ENCODE results near the gene UBE3A.

Gene UBE3A

GRCh38 chr15:25391971-25392721 is 46.7 kb downstream of the UBE3A start:
- Histone ChIP-seq H3K27ac (replicated peaks) (no peak overlapping the region), H3K27me3 (ENCODE audit: insufficient read depth, poor library complexity, severe bottlenecking) (no peaks in the 10 kb centered on the region), H3K4me3 (replicated peaks; ENCODE audit: insufficient read depth, low read length) (no peak overlapping the region)
- no peak for DNase-seq (ENCODE audit: low read depth in 1 of 2, low spot score in 1 of 2)
- TF ChIP-seq SPI1 (IDR thresholded peaks at IDR 0.05; ENCODE audit: borderline replicate concordance, low read depth) = no peak
- no peak for TF ChIP-seq GABPA (IDR thresholded peaks at IDR 0.05; ENCODE audit: low read depth)
- no peak for TF ChIP-seq REST (IDR thresholded peaks at IDR 0.05; ENCODE audit: insufficient replicate concordance, low read depth)
- TF ChIP-seq CTCF (IDR thresholded peaks at IDR 0.05; ENCODE audit: insufficient read depth, low read length) = no peak
- TF ChIP-seq POLR2AphosphoS5 (IDR thresholded peaks at IDR 0.05; ENCODE audit: low read depth) = no peak

GRCh38 chr15:25385986-25386385 is 52.8 kb downstream of the UBE3A start:
- Histone ChIP-seq H3K4me3 (replicated peaks; ENCODE audit: insufficient read depth, low read length) (no peak overlapping the region), H3K27me3 (ENCODE audit: insufficient read depth, poor library complexity, severe bottlenecking) (no peaks in the 10 kb centered on the region), H3K27ac (replicated peaks) (no peak overlapping the region)
- TF ChIP-seq CTCF (IDR thresholded peaks at IDR 0.05; ENCODE audit: insufficient read depth, low read length) (no peak), POLR2AphosphoS5 (IDR thresholded peaks at IDR 0.05; ENCODE audit: low read depth) (no peak), SPI1 (IDR thresholded peaks at IDR 0.05; ENCODE audit: borderline replicate concordance, low read depth) (no peak), REST (IDR thresholded peaks at IDR 0.05; ENCODE audit: insufficient replicate concordance, low read depth) (no peak), GABPA (IDR thresholded peaks at IDR 0.05; ENCODE audit: low read depth) (no peak)
- no peak for DNase-seq (ENCODE audit: low read depth in 1 of 2, low spot score in 1 of 2)

- no peak for DNase-seq (ENCODE audit: low read depth in 1 of 2, low spot score in 1 of 2)
- no peaks in the 10 kb centered on the region for H3K27me3 ChIP-seq (ENCODE audit: insufficient read depth, poor library complexity, severe bottlenecking)
- TF ChIP-seq REST (IDR thresholded peaks at IDR 0.05; ENCODE audit: insufficient replicate concordance, low read depth) = no peak
- no peak for TF ChIP-seq CTCF (IDR thresholded peaks at IDR 0.05; ENCODE audit: insufficient read depth, low read length)
- no peak for TF ChIP-seq POLR2AphosphoS5 (IDR thresholded peaks at IDR 0.05; ENCODE audit: low read depth)
- TF ChIP-seq GABPA (IDR thresholded peaks at IDR 0.05; ENCODE audit: low read depth) = no peak
- TF ChIP-seq SPI1 (IDR thresholded peaks at IDR 0.05; ENCODE audit: borderline replicate concordance, low read depth) = no peak
- H3K4me3 ChIP-seq (replicated peaks; ENCODE audit: insufficient read depth, low read length) = no peak overlapping the region
- H3K27ac ChIP-seq (replicated peaks) = no peak overlapping the region
These were observed 57.2 kb downstream of the UBE3A start for GRCh38 chr15:25381579-25381978.
